H1 (cell line): ENCODE data around the gene AGBL1. TPM values are rescaled to one million over a fixed set of nuclear protein-coding genes. Genes with fewer than 3 reads are reported as not detected.

Source experiments
- CTCF ChIA-PET: fragments of 300-600 bp; sonication (Branson Sonifier 250); formaldehyde crosslinking; loops from one replicate; lab custom pipeline; 2021; ENCODE audit not compliant: partially characterized antibody; lab: Charles Lee
- POLR2A ChIA-PET: fragments of 300-600 bp; sonication (Branson Sonifier 250); formaldehyde crosslinking; loops from one replicate; lab custom pipeline; 2021; ENCODE audit warnings: inconsistent platforms; ENCODE audit not compliant: partially characterized antibody; lab: Charles Lee
- DNase-seq, 2 experiments: peaks; one replicate each; pipeline versions ENCODE4 v3.0.0 to v3.0.0-alpha.2; 2010 to 2022; ENCODE audit warnings: low spot score in 2 of 2, low read depth in 1 of 2, mixed read lengths in 1 of 2
- FAIRE-seq: peaks from 2 replicates; lab custom pipeline; 2011; peaks lifted over from hg19 to GRCh38; lab: Jason Lieb, UNC
- H2AFZ ChIP-seq: 2 replicates; pipeline ENCODE4 v1.8.1; 2012; ENCODE audit warnings: low read length, inconsistent platforms
- H2AK5ac ChIP-seq: 2 replicates; pipeline ENCODE4 v1.6.1; 2013; ENCODE audit warnings: low read depth, low read length
- H2BK120ac ChIP-seq: replicated peaks from 2 replicates; pipeline ENCODE3; 2013; ENCODE audit warnings: low read depth, low read length, inconsistent platforms
- H2BK12ac ChIP-seq: 2 replicates; pipeline ENCODE4 v1.6.1; 2013; ENCODE audit warnings: low read depth, low read length
- H2BK15ac ChIP-seq: 2 replicates; pipeline ENCODE4 v1.6.1; 2013; ENCODE audit warnings: low read length
- H2BK20ac ChIP-seq: 2 replicates; pipeline ENCODE4 v1.6.1; 2013; ENCODE audit warnings: low read length
- H2BK5ac ChIP-seq: 2 replicates; pipeline ENCODE4 v1.6.1; 2013; ENCODE audit warnings: low read depth, low read length
- H3K14ac ChIP-seq: 2 replicates; pipeline ENCODE4 v1.6.1; 2013; ENCODE audit warnings: inconsistent platforms; ENCODE audit not compliant: insufficient read length
- H3K18ac ChIP-seq: 2 replicates; pipeline ENCODE4 v1.6.1; 2013; ENCODE audit warnings: low read length; ENCODE audit errors: extremely low read depth
- H3K23ac ChIP-seq: 2 replicates; pipeline ENCODE4 v1.6.1; 2013; ENCODE audit warnings: inconsistent platforms; ENCODE audit not compliant: insufficient read length
- H3K23me2 ChIP-seq: 2 replicates; pipeline ENCODE4 v1.6.1; 2013; ENCODE audit warnings: low read depth, low read length
- H3K27ac ChIP-seq: 2 replicates; pipeline ENCODE4 v1.6.1; 2011; ENCODE audit warnings: low read depth, low read length, inconsistent platforms
- H3K27me3 ChIP-seq, 4 experiments: replicated peaks in 1 of 4; 1 replicate in 1 of 4; 2 replicates in 3 of 4; pipeline versions ENCODE4 v1.6.1 to v1.8.1; 2011 to 2013; ENCODE audit warnings: low read length in 3 of 4, mild to moderate bottlenecking in 3 of 4, inconsistent platforms in 2 of 4, mixed read lengths in 2 of 4, moderate library complexity in 1 of 4; ENCODE audit not compliant: control insufficient read depth in 3 of 4, insufficient read depth in 3 of 4; ENCODE audit errors: extremely low read depth in 1 of 4
- H3K36me3 ChIP-seq, 4 experiments: 2 replicates each; pipeline versions ENCODE4 v1.6.1 to v1.8.1; 2011 to 2013; ENCODE audit warnings: mild to moderate bottlenecking in 4 of 4, low read length in 3 of 4, moderate library complexity in 2 of 4, control low read depth in 1 of 4, inconsistent platforms in 1 of 4; ENCODE audit not compliant: insufficient read depth in 4 of 4, control insufficient read depth in 2 of 4
- H3K4ac ChIP-seq: replicated peaks from 2 replicates; pipeline ENCODE3; 2013; ENCODE audit warnings: low read length, low read depth, mixed read lengths, inconsistent platforms; ENCODE audit not compliant: insufficient read length
- H3K4me1 ChIP-seq, 4 experiments: replicated peaks in 1 of 4; 1 replicate in 1 of 4; 2 replicates in 3 of 4; pipeline versions ENCODE4 v1.6.1 to v1.8.1; 2011 to 2013; ENCODE audit warnings: low read length in 3 of 4, inconsistent platforms in 2 of 4, mixed read lengths in 1 of 4; ENCODE audit not compliant: insufficient read depth in 4 of 4, control insufficient read depth in 3 of 4
- H3K4me2 ChIP-seq, 2 experiments: 2 replicates each; pipeline versions ENCODE4 v1.6.1 to v1.8.1; 2011 to 2013; ENCODE audit warnings: low read depth in 2 of 2, low read length in 2 of 2, control low read depth in 1 of 2, inconsistent platforms in 1 of 2, mild to moderate bottlenecking in 1 of 2; ENCODE audit not compliant: insufficient read depth in 1 of 2
- H3K4me3 ChIP-seq, 4 experiments: fragments of 200-600, 300-600 bp in 1 of 4; sonication (generic), shearing (Covaris generic), sonication (Bioruptor Twin) in 1 of 4; 2 replicates each; pipeline versions ENCODE4 v1.5.1 to v1.8.1; 2011 to 2016; ENCODE audit warnings: low read length in 4 of 4, low read depth in 3 of 4, control low read depth in 2 of 4, inconsistent platforms in 2 of 4, mild to moderate bottlenecking in 2 of 4, mixed read lengths in 1 of 4, moderate library complexity in 1 of 4; ENCODE audit not compliant: insufficient read depth in 2 of 4; ENCODE audit errors: extremely low read depth in 1 of 4
- H3K56ac ChIP-seq: replicated peaks from 2 replicates; pipeline ENCODE3; 2013; ENCODE audit warnings: low read depth, mild to moderate bottlenecking, mixed read lengths, low read length, inconsistent platforms; ENCODE audit not compliant: insufficient read length
- H3K79me1 ChIP-seq: 2 replicates; pipeline ENCODE4 v1.6.1; 2013; ENCODE audit warnings: low read depth, low read length, control low read depth
- H3K79me2 ChIP-seq, 2 experiments: 2 replicates each; pipeline versions ENCODE4 v1.6.1 to v1.8.1; 2012 to 2013; ENCODE audit warnings: low read length in 2 of 2, mild to moderate bottlenecking in 2 of 2, inconsistent platforms in 1 of 2; ENCODE audit not compliant: insufficient read depth in 2 of 2, control insufficient read depth in 1 of 2
- H3K9ac ChIP-seq, 4 experiments: replicated peaks in 1 of 4; 1 replicate in 1 of 4; 2 replicates in 3 of 4; pipeline versions ENCODE4 v1.6.1 to v1.8.1; 2011 to 2013; ENCODE audit warnings: low read depth in 3 of 4, low read length in 3 of 4, control low read depth in 2 of 4, mild to moderate bottlenecking in 2 of 4, moderate library complexity in 2 of 4, inconsistent platforms in 1 of 4; ENCODE audit errors: extremely low read depth in 1 of 4
- H3K9me3 ChIP-seq, 2 experiments: 2 replicates each; pipeline versions ENCODE4 v1.6.1 to v1.8.1; 2012 to 2013; ENCODE audit warnings: mild to moderate bottlenecking in 2 of 2, moderate library complexity in 2 of 2, control low read depth in 1 of 2, inconsistent platforms in 1 of 2, low read depth in 1 of 2, low read length in 1 of 2, mixed read lengths in 1 of 2; ENCODE audit not compliant: insufficient read depth in 2 of 2
- H4K20me1 ChIP-seq, 2 experiments: replicated peaks in 1 of 2; 2 replicates each; pipeline versions ENCODE3 to v1.8.1; 2011 to 2013; ENCODE audit warnings: inconsistent platforms in 2 of 2, low read length in 2 of 2, mild to moderate bottlenecking in 1 of 2; ENCODE audit not compliant: insufficient read depth in 2 of 2, control insufficient read depth in 1 of 2
- H4K5ac ChIP-seq: 2 replicates; pipeline ENCODE4 v1.6.1; 2013; ENCODE audit warnings: low read length, low read depth, mixed read lengths, inconsistent platforms; ENCODE audit not compliant: insufficient read length
- H4K8ac ChIP-seq: 2 replicates; pipeline ENCODE4 v1.8.0; 2013; ENCODE audit warnings: mild to moderate bottlenecking, moderate library complexity, low read length, inconsistent platforms; ENCODE audit not compliant: insufficient read depth; ENCODE audit errors: extremely low read depth
- H4K91ac ChIP-seq: replicated peaks from 2 replicates; pipeline ENCODE3; 2013; ENCODE audit warnings: low read length, mixed read lengths, inconsistent platforms; ENCODE audit not compliant: insufficient read length
- ATF3 ChIP-seq: IDR thresholded peaks from 2 replicates; pipeline ENCODE4 v1.6.1; 2011; ENCODE audit warnings: low read depth, mild to moderate bottlenecking, low read length; ENCODE audit not compliant: insufficient read depth
- HDAC6 ChIP-seq: IDR thresholded peaks from one replicate; pipeline ENCODE4 v1.7.1; 2012; ENCODE audit warnings: low read depth, mild to moderate bottlenecking, inconsistent platforms, low read length, moderate library complexity
- JUND ChIP-seq: IDR thresholded peaks from 2 replicates; pipeline ENCODE4 v1.6.1; 2011; ENCODE audit warnings: mild to moderate bottlenecking, improper control_type of control experiment, low read length
- SIN3A ChIP-seq, 2 experiments: IDR thresholded peaks in 1 of 2; conservative IDR thresholded peaks in 1 of 2; 2 replicates each; pipeline ENCODE4 v1.6.1; 2011 to 2012; ENCODE audit warnings: low read length in 2 of 2, improper control_type of control experiment in 1 of 2, low read depth in 1 of 2, mild to moderate bottlenecking in 1 of 2
- USF2 ChIP-seq: IDR thresholded peaks from 2 replicates; pipeline ENCODE4 v1.6.1; 2011; ENCODE audit warnings: low read length, improper control_type of control experiment
- WGBS, 2 experiments: shearing (Covaris generic) in 1 of 2; methylation state at CpG; one replicate each; pipeline versions ENCODE4 v1.1.6 to v1.1.7; 2013 to 2015; ENCODE audit warnings: low lambda C conversion rate in 2 of 2, mixed read lengths in 2 of 2, inconsistent platforms in 1 of 2, low coverage in 1 of 2, missing lambda C conversion rate in 1 of 2; ENCODE audit not compliant: insufficient replicate concordance in 2 of 2, insufficient coverage in 1 of 2, insufficient read length in 1 of 2; ENCODE audit errors: extremely low coverage in 1 of 2, missing lambda C conversion rate in 1 of 2; 5-methylcytosine and 5-hydroxymethylcytosine counted together
- polyA plus RNA-seq, 7 experiments: library from polyadenylated mRNA; depleted of rRNA in 3 of 7; stranded (reverse) in 5 of 7; unstranded in 2 of 7; fragments of >200 nt in 5 of 7; fragments of 200-250 nt in 2 of 7; gene quantifications; 1 replicate in 5 of 7; 2 replicates in 1 of 7; 4 replicates in 1 of 7; pipeline versions ENCODE4 v1.2.1 to v1.2.3, GENCODE V29; 2011 to 2013; ENCODE audit warnings: missing spikeins in 2 of 7, mixed read lengths in 2 of 7
- total RNA-seq: library from RNA; stranded (reverse); fragmentation: NEBNext Ultra II Directional; extraction: Animal tissue kit (Norgen Biotek cat#: 25700); gene quantifications from 2 replicates; pipeline ENCODE4 v1.2.1, GENCODE V29; 2021
- TF ChIP-seq, protein P1 (sequence below), 3 experiments: IDR thresholded peaks; 1 replicate in 2 of 3; 2 replicates in 1 of 3; pipeline versions ENCODE4 v1.5.1 to v1.6.1; 2011; ENCODE audit warnings: low read length in 3 of 3, mild to moderate bottlenecking in 3 of 3, inconsistent platforms in 2 of 3, low read depth in 1 of 3, moderate library complexity in 1 of 3; ENCODE audit not compliant: insufficient read depth in 1 of 3; ENCODE audit errors: control extremely low read depth in 1 of 3

AGBL1 gene
- total and polyA plus RNA-seq, 2 of the 8 experiments (the other 6 are each of a cell fraction or from before 2014, with no cell fraction given): not detected

GRCh38 chr15:87045746-87046145 is 966.1 kb downstream of the AGBL1 start:
- Histone ChIP-seq H2BK15ac (no peak overlapping the region), H2BK12ac (no peak overlapping the region), H3K4me1 (no peaks in the 10 kb centered on the region), H3K4ac (no peak overlapping the region), H3K4me2 (no peak overlapping the region), H2AFZ (no peak overlapping the region), H4K8ac (no peak overlapping the region), H3K9ac (no peak overlapping the region), H3K9me3 (no peaks in the 10 kb centered on the region), H3K23ac (no peak overlapping the region), H3K79me2 (no peaks in the 10 kb centered on the region), H3K23me2 (no peaks in the 10 kb centered on the region), H2BK5ac (no peak overlapping the region), H2BK20ac (no peak overlapping the region), H3K18ac (no peak overlapping the region), H4K5ac (no peak overlapping the region), H3K4me3 (no peak overlapping the region), H3K36me3 (no peaks in the 10 kb centered on the region), H3K27ac (no peak overlapping the region), H4K20me1 (no peaks in the 10 kb centered on the region), H3K14ac (no peak overlapping the region), H2AK5ac (no peak overlapping the region), H3K79me1 (no peaks in the 10 kb centered on the region), H4K91ac (no peak overlapping the region), H2BK120ac (no peak overlapping the region), H3K56ac (no peak overlapping the region), H3K27me3 (no peaks in the 10 kb centered on the region)
- ChIA-PET POLR2A (no interaction called here), CTCF (interaction anchor here (0.6 kb wide), 1 partner anchor 432 kb away, joined by 3 read pairs; no protein-coding TSS in a partner anchor)
- no peak for FAIRE-seq
- 79% methylated on average over 1 of the region's 1 CpG; no CpG with 5 or more reads in 1 of the 2 experiments for whole genome bisulfite sequencing, 2 experiments
- DNase-seq: no peak
- no peak for TF ChIP-seq HDAC6
- TF ChIP-seq SIN3A (conservative IDR thresholded peaks at IDR 0.05 in 1 of 2, IDR thresholded peaks at IDR 0.05 in 1 of 2; ENCODE audit: low read depth in 1 of 2, low read length in 2 of 2): no peak
- TF ChIP-seq ATF3: no peak
- TF ChIP-seq, protein P1, sequence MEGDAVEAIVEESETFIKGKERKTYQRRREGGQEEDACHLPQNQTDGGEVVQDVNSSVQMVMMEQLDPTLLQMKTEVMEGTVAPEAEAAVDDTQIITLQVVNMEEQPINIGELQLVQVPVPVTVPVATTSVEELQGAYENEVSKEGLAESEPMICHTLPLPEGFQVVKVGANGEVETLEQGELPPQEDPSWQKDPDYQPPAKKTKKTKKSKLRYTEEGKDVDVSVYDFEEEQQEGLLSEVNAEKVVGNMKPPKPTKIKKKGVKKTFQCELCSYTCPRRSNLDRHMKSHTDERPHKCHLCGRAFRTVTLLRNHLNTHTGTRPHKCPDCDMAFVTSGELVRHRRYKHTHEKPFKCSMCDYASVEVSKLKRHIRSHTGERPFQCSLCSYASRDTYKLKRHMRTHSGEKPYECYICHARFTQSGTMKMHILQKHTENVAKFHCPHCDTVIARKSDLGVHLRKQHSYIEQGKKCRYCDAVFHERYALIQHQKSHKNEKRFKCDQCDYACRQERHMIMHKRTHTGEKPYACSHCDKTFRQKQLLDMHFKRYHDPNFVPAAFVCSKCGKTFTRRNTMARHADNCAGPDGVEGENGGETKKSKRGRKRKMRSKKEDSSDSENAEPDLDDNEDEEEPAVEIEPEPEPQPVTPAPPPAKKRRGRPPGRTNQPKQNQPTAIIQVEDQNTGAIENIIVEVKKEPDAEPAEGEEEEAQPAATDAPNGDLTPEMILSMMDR (IDR thresholded peaks at IDR 0.05; ENCODE audit: control extremely low read depth in 1 of 3, insufficient read depth in 1 of 3, low read depth in 1 of 3, low read length in 3 of 3): no peak
- TF ChIP-seq JUND: no peak
- no peak for TF ChIP-seq USF2
